Measurements from ENCODE around the gene UBE2C. TPM values are rescaled to one million over a fixed set of nuclear protein-coding genes. Genes with fewer than 3 reads are reported as not detected.
A peak's percentile ranks its signal among the peaks of the same experiment; 100 is the strongest.

Gene UBE2C
- total RNA-seq, 1 experiment from 2014 or later, result 435 TPM

DNA sequence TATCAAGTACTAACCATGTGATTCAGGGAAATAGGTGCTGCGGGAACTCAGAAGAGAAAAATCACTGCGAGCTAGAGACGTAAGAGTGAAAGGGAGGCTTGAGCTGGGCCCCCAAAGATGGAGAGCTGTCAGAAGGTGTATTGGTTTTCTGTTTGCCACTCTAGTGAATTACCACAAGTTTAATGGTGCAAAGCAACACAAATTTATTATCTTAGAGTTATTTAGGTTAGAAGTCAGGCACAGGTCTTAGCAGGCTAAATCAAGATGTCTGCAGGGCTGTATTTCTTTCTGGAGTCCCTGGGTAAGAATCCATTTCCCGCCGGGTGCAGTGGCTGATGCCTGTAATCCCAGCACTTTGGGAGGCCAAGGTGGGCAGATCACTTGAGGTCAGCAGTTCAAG is 47.5 kb downstream of the UBE2C start:
- DNase-seq (ENCODE audit: low read depth), result no peak

- peak; percentile 80 for DNase-seq (ENCODE audit: low read depth)
Measured at GRCh38 chr20:45860560-45861220, 48.2 kb downstream of the UBE2C start.

DNA sequence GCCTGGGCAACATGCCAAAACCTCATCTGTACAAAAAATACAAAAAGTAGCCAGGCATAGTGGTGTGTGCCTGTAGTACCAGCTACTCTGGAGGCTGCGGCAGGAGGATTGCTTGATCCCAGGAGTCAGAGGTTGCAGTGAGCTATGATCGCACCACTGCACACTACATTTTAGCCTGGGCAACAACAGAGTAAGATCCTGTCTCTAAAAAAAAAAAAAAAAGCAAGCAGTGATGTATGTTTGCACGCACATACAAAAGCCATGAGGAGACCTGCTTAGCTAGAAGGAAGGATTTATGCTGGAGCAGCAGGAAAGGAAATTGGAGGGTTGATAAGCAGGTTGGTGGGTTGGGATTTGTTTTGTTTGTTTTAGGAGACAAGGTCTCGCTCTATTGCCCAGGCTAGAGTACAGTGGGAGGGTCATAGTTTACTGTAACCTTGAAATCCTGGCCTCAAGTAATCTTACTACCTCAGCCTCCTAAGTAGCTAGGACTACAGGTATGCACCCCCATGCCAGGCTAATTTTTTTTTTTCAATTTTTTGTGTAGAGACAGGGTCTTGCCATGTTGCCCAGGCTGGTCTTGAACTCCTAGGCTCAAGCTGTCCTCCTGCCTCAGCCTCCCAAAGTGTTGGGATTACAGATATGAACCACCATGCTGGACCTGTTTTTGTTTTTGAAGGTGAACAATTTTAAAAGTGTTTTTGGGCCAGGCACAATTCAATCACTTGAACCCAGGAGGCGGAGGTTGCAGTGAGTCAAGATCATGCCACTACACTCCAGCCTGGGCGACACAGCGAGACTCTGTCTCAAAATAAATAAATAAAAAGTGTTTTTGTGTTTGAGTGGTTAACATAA is 49.0 kb downstream of the UBE2C start:
- DNase-seq (ENCODE audit: low read depth), result peak; percentile 58

- no peak for DNase-seq (ENCODE audit: low read depth)
Measured at GRCh38 chr20:45863543-45864470, 51.4 kb downstream of the UBE2C start.

DNA sequence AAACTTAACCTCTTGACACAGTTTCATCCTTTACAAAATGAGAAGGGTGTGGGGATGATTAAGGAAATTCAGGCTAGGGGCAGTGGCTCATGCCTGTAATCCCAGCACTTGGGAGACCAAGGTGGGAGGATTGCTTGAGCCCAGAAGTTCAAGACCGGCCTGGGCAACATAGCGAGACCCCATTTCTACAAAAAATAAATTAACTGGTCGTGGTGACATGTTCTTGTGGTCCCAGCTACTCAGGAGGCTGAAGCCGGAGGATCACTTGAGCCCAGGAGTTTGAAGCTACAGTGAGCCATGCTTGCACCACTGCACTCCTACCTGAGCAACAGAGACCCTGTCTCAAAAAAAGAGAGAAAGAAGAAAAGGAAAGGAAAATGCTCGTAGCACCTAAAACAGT is 54.0 kb downstream of the UBE2C start:
- DNase-seq (ENCODE audit: low read depth), result no peak

Other genes with a start within 250 kb of the UBE2C start
- not detected in 2 replicates for gene WFDC8, start 233.4 kb upstream of the UBE2C start, total RNA-seq (2014; rRNA removed; shearing (Covaris generic))
- gene WFDC10A, start 182.9 kb upstream of the UBE2C start, total RNA-seq (2014; rRNA removed; shearing (Covaris generic)), result not detected in 2 replicates
- gene WFDC9, start 181.4 kb upstream of the UBE2C start, total RNA-seq (2014; rRNA removed; shearing (Covaris generic)), result not detected in 2 replicates
- gene WFDC11, start 142.4 kb upstream of the UBE2C start, total RNA-seq (2014; rRNA removed; shearing (Covaris generic)), result not detected in 2 replicates
- not detected in 2 replicates for gene WFDC13, start 110.6 kb upstream of the UBE2C start, total RNA-seq (2014; rRNA removed; shearing (Covaris generic))
- not detected in 2 replicates for gene WFDC10B, start 107.6 kb upstream of the UBE2C start, total RNA-seq (2014; rRNA removed; shearing (Covaris generic))
- gene SPINT4, start 90.3 kb upstream of the UBE2C start, total RNA-seq (2014; rRNA removed; shearing (Covaris generic)), result not detected in 2 replicates
- gene WFDC3, start 20.8 kb upstream of the UBE2C start, total RNA-seq (2014; rRNA removed; shearing (Covaris generic)), result 0.42 TPM in 1 of 2 replicates, not detected in the other
- 50.2 and 57.6 TPM in 2 replicates for gene DNTTIP1, start 20.7 kb upstream of the UBE2C start, total RNA-seq (2014; rRNA removed; shearing (Covaris generic))
- gene TNNC2, start 14.7 kb downstream of the UBE2C start, total RNA-seq (2014; rRNA removed; shearing (Covaris generic)), result not detected in 2 replicates
- 35.1 and 35.8 TPM in 2 replicates for gene SNX21, start 21.2 kb downstream of the UBE2C start, total RNA-seq (2014; rRNA removed; shearing (Covaris generic))
- gene ACOT8, start 44.7 kb downstream of the UBE2C start, total RNA-seq (2014; rRNA removed; shearing (Covaris generic)), result 102 and 117 TPM in 2 replicates
- 8.6 and 12.0 TPM in 2 replicates for gene ZSWIM3, start 45.0 kb downstream of the UBE2C start, total RNA-seq (2014; rRNA removed; shearing (Covaris generic))
- 11.2 and 19.8 TPM in 2 replicates for gene ZSWIM1, start 68.6 kb downstream of the UBE2C start, total RNA-seq (2014; rRNA removed; shearing (Covaris generic))
- gene SPATA25, start 75.0 kb downstream of the UBE2C start, total RNA-seq (2014; rRNA removed; shearing (Covaris generic)), result 0.52 TPM in 1 of 2 replicates, not detected in the other
- 3.1 and 6.0 TPM in 2 replicates for gene NEURL2, start 78.6 kb downstream of the UBE2C start, total RNA-seq (2014; rRNA removed; shearing (Covaris generic))
- 253 and 328 TPM in 2 replicates for gene CTSA, start 78.7 kb downstream of the UBE2C start, total RNA-seq (2014; rRNA removed; shearing (Covaris generic))
- 9.6 and 13.4 TPM in 2 replicates for gene PLTP, start 99.5 kb downstream of the UBE2C start, total RNA-seq (2014; rRNA removed; shearing (Covaris generic))
- 11.1 and 14.5 TPM in 2 replicates for gene PCIF1, start 122.0 kb downstream of the UBE2C start, total RNA-seq (2014; rRNA removed; shearing (Covaris generic))
- 8.4 and 13.0 TPM in 2 replicates for gene ZNF335, start 159.6 kb downstream of the UBE2C start, total RNA-seq (2014; rRNA removed; shearing (Covaris generic))
- 1.5 and 2.3 TPM in 2 replicates for gene MMP9, start 196.3 kb downstream of the UBE2C start, total RNA-seq (2014; rRNA removed; shearing (Covaris generic))
- 0.37 and 1.8 TPM in 2 replicates for gene SLC12A5, start 216.6 kb downstream of the UBE2C start, total RNA-seq (2014; rRNA removed; shearing (Covaris generic))

Data from M059J (cell line).